ENCODE data around the gene XPR1.

- TF ChIP-seq CTCF (IDR thresholded peaks at IDR 0.05) (no peak), EP300 (IDR thresholded peaks at IDR 0.05) (no peak)
Observed at GRCh38 chr1:180800945-180801344, 169.1 kb downstream of the XPR1 start.
